ENCODE data around the gene TSSC4.

TSSC4 gene

GRCh38 chr11:2369896-2370295 lies 30.7 kb upstream of the TSSC4 start:
- DNase-seq = no peak

GRCh38 chr11:2374456-2375201 lies 25.9 kb upstream of the TSSC4 start:
- DNase-seq = no peak

- no peak for DNase-seq
Observed at GRCh38 chr11:2375341-2375853, 25.2 kb upstream of the TSSC4 start.

DNA sequence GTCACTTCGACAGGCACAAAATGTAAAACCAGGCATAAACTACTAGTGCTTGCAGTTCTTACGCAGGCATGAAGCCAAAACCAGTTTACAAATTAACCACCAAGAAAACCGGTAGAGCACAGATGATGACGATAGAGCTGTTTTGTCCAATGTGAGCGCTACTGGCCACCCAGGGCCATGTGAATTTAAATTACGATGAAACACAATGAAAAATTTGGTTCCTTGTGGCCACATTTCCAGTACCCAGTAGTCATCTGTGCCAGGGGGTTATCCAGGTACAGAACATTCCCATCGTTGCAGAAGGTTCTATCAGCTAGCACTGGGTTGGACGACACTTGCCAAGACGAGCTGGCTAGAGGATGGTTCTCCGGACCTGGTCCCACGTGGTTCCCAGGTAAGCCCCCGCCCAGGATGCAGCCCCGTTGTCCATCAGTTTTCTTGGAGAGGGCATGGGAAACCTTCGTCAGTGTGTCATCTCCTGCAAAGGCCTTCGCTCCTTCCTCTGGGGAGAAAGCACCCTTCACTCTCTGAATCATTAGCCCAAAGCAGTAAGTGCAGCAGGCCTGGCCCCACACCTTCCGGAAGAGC lies 24.5 kb upstream of the TSSC4 start:
- DNase-seq = no peak

- DNase-seq = peak; percentile 15
Observed at GRCh38 chr11:2376751-2377451, 23.6 kb upstream of the TSSC4 start, which contains the start of gene CD81. Gene CD81 (plus strand): TSS chr11:2377310. CDS start chr11:2377550, 240 bp downstream.

DNA sequence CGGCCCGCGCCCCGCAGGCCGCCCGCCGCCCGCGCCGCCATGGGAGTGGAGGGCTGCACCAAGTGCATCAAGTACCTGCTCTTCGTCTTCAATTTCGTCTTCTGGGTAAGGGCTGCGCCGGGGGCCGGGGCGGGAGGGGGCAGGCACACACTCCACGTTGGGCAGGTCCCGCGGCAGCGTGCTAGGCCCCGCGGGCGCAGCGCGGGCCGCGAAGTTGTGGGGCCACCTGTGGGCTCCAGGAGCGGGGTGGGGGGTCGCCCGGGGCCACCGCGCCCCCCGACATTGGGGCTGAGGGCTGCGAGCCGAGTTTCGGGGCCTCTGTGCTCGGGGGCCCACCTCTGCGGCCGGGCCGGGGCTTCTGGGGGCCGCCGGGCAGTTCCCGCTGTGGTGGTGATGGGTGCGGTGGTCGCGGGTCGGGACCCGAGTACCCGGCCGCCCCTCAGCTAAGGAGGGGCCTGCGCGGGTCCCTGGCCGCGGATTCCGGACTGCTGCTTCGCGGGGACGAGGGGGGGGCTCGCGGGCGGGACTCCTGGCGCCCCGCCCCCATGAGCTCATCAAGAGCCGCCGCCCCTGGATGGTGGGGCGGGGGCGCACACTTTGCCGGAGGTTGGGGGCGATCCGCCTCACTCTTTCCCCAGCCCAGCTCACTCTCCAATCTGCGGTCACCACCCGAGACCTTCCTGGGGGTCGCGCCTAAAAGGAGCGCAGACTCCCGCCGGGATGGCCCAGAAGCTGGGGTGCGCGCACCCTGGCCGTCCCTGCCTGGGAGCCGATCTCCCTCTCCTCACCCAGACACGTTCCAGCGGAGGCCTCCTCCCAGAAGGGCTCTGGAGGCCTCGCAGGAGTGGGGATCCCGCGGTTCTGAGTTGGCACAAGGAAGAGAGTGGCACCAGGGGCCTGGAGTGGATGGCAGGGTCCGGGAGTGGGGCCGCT lies 22.8 kb upstream of the TSSC4 start:
- DNase-seq = peak; percentile 5

- no peak for DNase-seq
Observed at GRCh38 chr11:2378527-2379210, 21.9 kb upstream of the TSSC4 start.

DNA sequence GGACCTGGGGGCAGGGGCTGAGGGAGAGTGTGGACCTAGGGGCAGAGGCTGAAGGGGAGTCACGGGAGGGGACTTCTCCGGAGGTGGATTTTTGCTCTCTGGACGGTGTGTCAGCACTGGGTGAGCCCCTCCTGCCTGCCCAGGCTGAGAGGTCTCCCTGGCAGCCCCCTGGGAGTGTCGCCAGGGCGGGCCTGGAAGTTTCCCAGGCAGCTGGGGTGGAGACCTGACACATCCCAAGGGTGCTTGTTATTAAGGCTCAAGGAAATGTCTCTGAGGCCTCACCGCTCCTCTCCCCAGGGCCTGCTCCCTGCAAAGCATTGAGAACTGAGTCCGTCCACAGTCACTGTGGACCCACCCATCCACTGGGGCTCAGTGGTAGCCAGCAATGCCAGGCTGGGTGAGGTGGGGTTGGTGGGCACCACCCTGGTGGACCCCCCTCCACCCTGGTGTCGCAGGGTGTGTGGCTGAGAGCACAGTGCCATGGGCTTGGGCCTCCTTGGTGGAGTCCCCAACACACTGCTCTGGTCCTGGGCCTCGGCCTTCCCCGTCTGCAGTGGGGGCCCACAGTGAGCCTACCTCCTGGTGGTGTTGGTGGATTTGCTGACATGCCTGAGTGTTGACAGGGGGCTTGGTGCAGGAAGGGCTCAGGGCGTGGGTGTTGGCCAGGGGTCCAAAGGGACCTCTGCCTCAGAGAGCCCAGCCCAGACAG lies 20.9 kb upstream of the TSSC4 start:
- no peak for DNase-seq

DNA sequence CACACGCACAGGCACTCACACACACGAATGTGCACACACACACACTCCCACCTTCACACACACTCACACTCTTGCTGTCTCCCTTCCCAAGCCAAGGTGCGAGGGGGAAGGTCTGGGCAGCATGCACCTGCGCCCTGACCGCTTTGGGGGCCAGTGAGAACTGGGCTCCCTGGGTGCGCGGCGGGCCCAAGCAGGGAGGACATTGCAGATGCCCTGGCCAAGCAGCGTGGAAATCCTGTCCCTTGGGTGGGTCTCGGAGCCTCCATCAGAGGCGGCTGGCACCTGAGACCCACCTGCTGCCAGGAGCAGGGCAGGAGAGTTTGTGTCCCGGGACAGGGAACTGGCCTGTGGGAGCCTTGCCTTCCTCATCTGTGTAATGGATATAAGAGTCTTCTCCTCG lies 20.2 kb upstream of the TSSC4 start:
- no peak for DNase-seq

DNA sequence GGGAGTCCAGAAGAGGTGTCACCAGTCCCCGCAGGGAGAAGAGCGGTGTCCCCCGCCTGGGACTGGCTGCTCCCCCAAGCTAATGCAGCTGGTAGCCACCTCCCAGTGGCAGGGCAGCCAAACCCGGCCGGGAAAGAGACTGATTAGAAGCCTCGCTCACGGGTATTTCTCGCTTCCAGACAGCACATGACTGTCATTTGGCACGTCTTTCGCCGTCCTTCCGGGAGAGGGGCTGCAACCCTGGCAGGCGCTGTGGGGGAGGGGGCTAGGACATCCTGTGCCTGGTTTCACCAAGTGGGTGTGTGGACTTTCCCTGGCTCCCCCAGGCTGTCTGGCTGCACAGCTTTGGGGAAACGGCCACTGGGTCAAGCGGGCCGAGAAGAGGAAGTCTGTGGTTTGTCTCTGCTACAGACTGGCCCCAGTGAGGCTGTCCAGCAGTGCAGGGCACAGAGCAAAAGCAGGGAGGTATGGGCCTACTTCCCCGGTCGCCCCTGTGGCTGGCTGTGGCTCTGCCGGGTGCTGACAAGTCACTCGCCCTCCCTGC lies 19.7 kb upstream of the TSSC4 start:
- no peak for DNase-seq

DNA sequence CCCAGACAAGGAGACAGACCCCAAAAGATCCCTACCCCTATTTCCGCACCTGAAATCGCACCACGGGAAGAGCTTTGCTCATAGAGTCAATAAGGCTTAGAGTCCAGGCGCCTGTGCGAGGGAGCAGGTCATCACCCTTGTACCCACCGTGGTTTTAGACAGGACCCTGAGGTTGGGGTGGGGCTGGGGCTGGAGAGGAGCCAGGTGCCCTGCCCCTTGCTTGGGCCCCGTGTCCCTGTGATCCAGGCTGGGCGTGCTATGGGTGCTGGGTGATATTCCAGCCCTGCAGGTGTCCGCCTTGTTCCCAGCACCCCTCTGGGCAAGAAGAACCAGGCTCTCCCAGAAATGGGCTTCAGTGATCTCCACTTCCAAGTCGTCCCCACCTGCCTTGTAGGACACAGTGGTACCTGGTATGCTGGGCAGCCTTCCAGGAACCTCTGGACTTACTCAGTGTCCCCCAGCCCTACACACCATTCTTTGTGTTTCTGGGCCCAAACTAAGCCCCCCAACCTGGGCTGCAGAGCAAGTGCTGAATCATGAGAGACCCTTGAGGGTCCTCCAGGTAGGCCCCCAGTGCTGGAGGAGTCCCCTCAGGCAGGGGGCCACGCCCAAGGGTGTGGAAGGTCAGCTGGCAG lies 18.9 kb upstream of the TSSC4 start:
- no peak for DNase-seq

DNA sequence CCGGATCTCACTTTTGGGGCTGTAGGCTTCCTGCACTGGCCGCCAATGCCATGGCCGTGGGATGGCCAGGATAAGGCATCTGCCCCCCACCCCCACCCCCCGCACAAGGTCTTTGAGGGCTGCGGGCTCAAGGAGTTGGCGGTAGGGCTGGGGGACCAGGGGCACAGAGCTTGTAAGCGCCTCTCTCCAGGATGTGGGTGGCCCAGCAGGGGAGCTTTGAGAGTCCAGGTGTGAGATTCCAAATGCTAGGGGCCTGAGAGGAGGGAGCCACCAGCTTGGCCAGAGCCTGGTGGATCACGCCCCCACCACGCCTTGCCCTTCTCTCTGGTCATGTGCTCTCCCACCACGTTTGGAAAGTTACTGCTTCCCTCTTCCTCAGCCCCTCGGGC lies 18.4 kb upstream of the TSSC4 start:
- no peak for DNase-seq

- DNase-seq = no peak
Observed at GRCh38 chr11:2382936-2383851, 17.4 kb upstream of the TSSC4 start.

DNA sequence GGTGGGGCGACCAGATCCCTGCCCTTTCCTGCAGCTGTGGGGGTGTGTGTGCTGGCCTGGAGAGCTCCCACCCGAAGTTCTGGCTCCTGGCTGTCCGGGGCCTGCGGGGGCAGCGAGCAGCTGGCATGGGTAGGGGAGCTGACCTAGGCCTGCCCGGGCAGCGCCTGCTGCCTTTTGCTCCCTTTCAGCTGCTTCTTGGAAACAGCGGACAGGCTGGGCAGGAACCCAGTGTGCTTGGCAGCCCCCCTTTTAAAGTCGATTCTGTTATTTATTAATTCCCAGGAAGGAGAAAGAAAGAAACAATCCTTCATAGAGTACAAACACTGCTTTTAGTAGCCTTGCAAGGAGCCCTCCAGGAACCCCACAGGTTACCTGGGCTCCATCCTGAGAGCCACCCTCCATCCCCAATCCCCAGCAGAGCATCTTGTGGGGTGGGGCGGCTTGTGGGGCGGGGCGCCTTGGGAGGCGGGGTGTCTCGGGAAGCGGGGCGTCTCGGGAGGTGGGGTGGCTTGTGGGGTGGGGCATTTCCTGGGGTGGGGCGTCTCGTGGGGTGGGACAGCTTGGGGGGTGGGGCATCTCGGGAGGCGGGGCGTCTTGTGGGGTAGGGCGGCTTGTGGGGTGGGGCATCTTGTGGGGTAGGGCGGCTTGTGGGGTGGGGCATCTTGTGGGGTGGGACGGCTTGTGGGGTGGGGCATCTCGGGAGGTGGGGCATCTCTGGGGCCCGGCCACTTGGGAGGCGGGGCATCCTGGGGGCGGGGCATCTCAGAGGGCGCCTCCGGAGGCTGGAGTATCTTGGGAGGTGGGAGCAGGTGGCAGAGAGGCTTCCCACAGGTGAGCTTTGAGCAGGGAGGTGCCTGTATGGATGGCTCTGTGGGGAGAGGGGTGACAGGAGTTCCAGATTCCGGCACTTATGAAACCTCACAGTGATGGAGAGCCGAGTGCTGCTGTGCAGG lies 16.4 kb upstream of the TSSC4 start:
- no peak for DNase-seq

GRCh38 chr11:2385156-2386151 lies 15.1 kb upstream of the TSSC4 start:
- DNase-seq = no peak

DNA sequence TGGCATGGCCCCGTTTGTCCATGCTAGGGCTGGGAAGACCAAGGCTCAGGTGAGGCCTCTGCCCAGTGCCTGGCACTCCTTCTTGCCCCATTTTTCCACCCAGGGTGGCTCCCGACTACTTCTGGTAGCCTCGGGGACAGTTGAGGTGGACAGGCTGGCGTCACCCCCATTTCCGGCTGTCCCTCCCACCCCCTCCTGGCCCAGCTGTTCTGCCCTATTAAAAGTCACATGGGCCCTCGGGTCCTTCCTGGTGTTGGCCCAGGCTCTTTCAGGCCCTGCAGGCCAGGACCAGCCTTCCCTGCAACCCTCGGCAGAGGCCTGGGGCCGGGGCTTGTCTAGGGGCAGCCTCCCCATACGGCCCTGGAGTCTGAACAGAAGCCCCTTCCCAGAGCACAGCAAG lies 14.0 kb upstream of the TSSC4 start:
- DNase-seq = no peak
